NCI-H2107 (cell line): Measurements from ENCODE around the gene TFEB.

Experiments
- DNase-seq: peaks from one replicate; lab custom pipeline; 2025; lab: John Stamatoyannopoulos, UW

TFEB gene

DNA sequence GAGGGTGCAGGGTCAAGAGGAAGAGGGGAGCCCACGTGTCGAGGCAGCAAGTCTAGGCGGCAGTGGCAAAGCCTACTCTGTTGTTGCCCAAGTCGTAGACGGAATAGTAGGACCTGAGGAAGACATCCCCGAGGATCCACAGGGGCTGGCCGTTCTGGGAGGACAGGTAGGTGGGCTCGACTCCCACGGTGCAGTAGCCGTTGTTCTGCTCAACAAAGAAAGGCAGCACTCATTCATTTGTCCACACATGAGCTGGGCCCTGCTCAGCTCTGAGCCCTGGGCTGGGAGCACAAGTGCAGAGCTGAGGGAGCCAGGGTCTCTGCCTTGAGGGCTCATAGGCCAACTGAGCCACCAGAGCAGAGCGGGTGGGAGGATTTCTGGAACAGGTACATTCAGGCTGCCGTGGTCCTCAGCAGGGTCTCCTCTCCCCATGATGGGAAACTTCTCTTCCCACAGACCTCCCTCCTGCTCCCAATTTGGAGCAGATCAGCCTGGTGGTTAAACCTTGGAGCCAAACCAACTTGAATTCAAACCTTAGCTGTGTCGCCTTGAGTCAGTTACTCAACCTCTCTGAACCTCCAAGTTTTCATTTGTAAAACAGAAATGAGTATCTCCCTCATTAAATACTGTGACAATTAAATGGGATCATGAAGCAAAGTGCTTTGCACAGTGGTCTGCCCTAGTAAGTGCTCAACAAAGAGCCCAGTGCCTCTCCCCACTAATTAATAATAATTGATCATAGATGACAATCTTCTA lies 1.6 kb upstream of the TFEB start:
- no peak for DNase-seq

GRCh38 chr6:41736186-41736733 lies 852 bp upstream of the TFEB start:
- DNase-seq, result no peak

DNA sequence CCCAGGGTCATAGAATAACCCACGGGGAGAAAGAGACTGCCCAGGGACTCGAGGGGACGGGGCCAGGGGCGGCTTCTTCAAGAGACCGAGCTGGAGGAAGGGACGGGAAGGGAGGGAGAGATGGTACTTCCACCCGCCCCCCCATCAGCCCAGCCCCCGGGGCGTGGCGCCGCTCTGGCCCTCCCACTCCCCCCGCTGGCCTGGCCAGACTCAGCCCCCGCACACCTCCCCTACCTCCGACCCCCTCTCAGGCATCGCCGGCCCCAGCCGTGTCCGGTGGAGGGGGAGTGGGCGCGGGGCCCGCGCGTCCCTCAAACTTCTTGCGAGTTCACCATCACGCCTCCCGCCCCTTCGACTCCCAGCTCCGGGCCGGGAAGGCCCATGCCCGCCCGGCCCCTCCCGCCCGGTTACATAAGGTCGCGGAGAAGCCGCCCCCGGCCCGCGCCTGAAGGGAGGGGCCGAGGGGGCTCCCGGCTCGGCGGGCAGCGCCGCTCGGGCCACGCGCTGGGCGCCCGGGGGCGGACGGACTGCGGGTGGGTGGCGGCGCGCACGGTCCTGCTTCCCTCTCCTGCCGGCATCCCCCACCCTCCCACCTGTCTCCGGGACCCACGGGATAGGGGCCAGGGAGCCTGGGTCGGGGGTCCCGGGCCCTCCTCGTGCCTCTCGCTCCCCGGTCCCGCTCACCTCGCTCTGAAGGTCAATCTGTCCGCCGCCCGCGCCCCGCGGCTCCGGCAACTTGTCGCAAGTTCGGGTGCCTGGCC lies 562 bp downstream of the TFEB start:
- DNase-seq, result no peak

DNA sequence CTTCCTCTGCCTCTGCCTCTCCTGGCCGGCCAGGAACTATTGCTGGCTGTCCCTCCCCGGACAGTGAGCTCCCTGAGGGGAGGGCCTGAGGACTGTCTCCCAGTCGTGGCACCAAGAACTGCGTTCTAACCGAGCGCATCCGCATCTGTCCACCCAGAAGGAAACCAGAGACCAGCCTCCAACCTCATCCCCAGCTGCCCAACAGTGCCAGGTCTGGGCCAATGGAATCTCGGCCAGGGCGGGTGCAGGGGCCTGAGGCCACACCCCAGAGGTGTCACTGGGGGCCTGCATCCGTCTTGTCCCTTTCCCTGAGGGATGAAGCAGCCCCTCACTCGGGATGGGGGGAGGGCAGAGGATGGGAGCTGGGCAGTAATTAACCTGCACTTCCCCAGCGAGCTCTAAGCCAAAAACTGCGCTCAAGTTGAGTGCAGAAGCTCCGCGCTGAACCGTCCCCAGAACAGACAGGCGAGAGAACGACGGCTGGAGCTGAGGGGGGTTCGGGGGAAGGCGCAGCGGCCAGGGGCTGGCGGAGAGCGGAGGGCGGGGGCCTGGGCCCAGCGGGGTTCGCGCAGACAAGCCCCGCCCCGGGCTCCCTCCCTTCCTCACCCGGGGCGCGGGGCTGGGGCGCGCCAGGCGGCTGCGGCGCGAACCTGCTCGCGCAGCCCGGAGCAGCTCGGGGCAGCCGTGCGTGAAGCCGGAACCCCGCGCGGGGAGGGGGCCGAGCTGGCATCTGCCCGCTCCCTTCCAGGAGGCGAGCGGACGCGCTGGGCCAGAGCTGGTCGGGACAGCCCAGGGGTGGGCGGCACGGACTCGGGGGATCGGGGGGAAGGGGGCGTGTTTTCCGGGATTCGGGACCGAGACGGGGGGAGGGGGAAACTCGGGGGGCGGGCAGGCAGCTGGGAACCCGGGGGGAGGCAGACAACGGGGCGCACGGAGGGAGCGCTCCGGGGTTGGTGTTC lies 1.4 kb downstream of the TFEB start:
- DNase-seq, result peak; percentile 28

DNA sequence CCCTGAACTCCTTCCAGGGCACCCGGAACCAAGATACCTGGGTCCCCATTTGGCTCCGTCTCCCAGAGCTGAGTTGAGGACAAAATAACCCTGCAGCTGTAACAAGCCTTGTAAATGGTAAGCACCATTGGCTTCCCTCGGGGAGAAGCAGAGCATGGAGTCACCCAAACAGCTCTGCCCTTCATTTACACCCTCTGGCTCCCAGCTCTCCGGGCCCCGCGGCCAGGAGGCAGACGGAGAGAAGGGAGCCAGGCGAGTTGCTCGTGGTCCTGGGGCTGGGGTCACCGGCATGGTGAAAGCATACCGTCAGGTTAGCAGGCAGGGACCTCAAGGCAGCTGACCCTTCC lies 2.1 kb downstream of the TFEB start:
- DNase-seq, result no peak

GRCh38 chr6:41732591-41733359 lies 2.6 kb downstream of the TFEB start:
- no peak for DNase-seq

DNA sequence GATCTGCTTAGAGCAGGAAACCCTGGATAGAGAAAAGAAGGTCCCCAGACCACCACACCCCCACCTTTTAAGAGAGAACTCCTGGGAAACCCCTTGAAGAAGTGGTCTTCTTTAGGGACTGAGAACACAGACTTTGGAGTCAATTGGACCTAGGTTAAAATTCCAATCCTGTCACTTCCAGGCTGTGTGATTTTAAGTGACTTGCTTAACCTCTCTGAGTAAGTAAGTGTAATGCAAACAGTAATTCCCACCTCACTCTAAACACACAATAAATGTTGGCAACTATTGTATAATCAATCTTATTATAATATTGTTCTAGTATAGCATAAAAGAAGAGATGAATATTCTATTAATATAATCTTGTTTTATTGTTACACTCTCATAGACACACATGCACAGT lies 3.3 kb downstream of the TFEB start:
- DNase-seq, result no peak

DNA sequence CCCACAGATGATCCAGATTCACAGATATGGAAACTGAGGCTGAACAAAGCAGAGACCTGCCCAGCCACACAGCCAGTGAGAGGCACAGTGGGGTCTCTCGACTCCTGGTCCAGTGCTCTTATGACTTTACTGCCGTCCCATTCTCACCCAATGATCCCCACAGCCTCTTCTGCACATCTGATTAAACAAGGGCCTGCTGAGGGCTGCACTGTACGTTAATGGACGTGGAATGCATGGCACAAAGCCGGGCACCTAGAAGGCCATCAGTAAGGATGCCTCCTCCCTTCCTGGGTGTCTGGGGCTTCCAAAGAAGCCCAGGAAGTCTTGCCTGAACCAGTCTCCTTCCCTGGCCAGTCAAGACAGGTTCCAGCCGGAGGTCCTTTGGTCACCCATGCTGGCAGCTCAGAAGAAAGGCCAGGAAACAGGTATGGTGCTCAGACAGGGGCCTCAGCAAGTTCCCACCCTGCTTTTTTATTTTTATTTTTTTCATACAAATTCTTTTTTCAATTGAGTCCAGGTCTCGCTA lies 3.8 kb downstream of the TFEB start:
- no peak for DNase-seq

DNA sequence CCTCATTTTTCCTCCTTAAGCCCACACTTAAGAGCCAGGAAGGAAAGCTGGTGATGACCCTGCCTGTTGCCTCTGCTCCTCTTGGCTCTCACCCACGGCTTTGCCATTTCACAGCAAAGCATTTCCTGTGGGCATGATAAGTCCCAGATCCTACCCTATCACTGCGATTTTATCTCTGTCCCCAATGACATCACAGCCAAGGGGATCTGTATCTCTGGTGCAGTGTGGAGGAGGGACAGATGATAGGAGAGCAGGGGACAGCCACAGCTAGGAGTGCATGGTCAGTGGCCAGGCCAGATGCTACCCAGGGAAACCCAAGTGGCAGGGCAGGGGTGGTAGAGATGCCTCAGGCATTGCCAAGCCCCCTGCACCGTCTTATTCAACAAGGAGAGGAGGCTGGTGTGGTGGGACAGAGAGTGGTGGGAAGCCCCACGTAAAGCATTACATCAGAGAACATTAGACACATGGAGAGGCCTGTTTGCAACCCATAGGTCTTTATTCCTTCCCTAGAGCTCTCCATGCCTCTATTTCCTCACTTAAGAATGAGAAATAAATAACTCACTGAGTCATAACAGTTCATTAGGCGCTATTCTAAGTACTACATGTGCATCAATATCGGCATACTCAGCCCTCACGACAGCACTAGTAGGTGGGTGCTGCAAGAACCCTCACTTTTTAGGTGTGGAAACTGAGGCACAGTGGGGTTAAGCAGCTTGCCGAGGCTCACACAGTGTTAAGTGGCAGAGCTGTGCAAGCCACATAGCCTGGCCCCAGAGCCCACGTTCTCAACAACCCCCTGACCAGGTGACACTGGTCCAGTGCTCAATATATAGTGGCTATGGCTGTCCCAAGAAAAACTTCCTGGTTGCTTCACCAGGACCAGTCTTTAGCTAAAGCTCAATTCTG lies 4.6 kb downstream of the TFEB start:
- no peak for DNase-seq

DNA sequence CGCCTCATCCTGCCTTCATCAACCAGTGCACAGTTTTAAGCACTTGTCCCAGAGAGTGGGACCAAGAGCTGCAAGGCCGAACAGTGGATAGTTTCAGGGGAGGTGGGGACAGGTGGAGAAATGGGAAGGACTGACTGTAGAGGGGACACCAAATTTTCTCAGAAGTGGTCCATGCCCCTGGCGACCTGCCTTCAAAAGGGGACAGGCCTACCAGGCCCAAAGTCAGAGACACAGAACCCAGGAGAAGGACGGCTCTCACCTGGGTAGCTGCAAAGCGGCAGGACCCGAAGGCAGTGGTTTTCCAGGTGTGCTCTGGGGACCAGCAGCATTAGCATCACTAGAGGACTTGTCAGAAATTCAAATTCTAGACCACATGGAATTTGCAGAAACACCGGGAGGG lies 5.8 kb downstream of the TFEB start:
- DNase-seq, result no peak

DNA sequence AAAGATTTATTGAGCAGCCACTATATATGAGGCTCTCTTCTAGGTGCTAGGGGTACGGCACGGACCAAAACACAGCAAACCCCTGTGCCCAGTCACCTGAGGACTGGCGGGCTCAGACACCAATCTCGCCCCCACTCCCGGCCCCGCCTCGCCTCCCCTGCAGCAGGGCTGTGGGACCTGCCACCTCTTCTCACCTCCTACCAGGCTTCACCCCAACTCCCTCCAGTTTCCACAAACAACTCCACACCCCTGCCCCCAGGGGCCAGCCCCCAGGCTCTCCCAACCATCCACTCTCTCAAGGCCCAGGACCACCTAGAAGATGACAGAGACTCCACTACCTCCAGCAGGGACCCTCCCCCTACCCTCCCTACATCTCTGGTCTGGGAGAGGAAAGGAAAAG lies 6.5 kb downstream of the TFEB start:
- DNase-seq, result no peak

- DNase-seq, result no peak
Observed at GRCh38 chr6:41728073-41728936, 7.1 kb downstream of the TFEB start.

- DNase-seq, result no peak
Observed at GRCh38 chr6:41727705-41728072, 7.7 kb downstream of the TFEB start.

DNA sequence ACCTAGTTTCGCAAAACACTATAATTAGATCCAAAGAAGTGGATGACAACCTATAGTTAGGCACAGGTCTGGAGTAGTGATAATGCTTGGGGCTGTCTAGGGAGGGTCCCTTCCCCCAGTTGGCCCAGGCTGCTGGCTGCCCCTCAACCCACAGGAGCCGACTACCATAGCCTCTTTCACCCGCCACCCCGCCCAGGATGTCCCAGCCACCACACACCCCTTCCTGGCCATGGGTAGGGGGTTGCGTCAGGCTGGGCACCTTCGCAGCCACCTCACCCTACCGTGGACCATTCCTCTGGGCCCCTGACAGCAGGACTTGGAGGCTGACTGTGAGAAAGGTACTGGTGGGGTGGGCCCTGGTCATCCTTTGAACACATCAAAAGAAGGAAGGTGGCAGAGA lies 8.5 kb downstream of the TFEB start:
- no peak for DNase-seq

DNA sequence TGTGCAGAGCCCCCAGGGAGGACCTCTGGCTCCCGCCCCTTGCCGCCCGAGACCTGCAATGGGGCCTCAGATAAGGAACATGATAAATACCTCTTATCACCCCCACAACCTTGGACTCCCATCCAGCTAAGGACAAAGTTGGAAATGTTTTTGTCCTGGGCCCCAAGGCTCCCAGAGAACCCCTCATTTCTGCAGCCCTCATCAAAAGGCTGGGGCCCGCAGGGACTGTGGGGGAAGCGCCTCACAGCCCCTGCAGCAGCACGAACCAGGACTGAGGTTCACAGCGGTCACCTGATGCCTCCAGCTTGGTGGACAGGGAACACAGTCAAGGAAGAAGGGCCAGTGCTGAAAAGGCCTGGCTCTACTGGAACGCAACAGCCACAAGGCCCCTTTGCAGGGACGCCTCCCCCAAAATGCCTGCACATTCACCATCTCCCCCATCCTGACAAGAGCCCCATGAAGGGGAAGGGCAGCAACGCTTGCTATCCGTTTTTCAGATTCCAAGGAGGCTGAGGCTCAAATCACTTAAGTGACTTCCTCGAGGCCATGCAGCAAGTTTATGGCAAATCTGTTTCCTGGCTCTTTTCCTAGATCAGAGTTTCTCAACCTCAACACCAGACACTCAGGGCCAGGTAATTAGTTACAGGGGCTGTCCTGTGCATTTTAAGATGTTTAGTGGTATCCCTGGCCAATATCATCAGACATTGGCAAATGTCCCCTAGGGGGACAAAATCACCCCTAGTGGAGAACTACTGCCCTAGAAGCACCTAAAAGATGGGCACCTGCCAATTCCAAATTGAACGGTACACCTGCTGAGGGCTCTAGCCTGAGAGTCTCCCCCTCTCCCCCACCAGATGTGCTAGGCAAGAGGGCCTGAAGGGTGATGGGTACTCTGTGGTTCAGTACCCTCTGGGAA lies 10.6 kb downstream of the TFEB start:
- DNase-seq, result no peak

GRCh38 chr6:41724228-41724580 lies 11.2 kb downstream of the TFEB start:
- DNase-seq, result no peak

DNA sequence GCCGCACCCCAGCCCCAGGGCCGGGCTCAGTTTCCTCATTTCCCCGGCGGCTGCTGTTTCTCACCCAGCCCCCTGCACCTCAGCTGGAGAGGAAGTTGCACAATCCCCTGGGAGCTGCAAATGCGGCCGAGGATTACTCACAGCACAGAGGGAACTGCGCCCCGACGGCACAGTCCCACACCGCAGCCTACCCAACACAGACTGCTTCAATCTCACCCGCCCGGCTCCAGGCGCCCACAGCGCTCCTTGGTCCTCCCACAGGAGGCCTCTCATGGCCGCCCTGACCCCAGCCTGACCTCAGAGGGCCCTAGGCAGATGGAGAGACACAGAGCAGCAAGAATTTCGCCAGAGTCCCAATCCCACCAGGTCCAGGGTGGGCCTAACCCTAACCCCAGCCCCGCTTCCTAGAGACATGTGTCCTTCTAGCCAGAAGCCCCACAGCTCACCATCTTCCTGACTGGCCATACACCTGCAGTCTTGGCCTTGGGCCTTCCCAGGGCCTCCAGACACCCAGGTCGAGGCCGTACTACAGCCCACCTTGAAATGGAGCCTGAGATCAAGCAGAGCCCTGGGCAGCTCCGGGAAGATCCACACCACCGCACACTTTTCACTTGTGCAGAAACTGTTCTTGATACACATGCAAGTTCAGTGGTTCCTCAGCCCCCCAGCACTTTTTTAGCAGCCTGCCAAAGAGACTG lies 11.7 kb downstream of the TFEB start:
- DNase-seq, result peak; percentile 37
